SK-N-SH treated with all-trans-retinoic acid at 6 μM for 48 hours (cell line): Measurements from ENCODE around the gene CIPC.

ENCODE experiments used
- ATAC-seq: fragments of 200-7000 bp; cut with Tn5 transposase; 3 replicates; pipeline ENCODE4 v1.9.1; 2020; ENCODE audit warnings: mild to moderate bottlenecking, moderate library complexity
- ARNTL ChIP-seq: fragments of 450-650 bp; formaldehyde crosslinking; IDR thresholded peaks from 2 replicates; pipeline ENCODE4 v1.5.0; 2020; ENCODE audit warnings: low read depth, mild to moderate bottlenecking, moderate library complexity, borderline replicate concordance
- BACH2 ChIP-seq: fragments of 250-450 bp; sonication (Bioruptor Pico); IDR thresholded peaks from 2 replicates; pipeline ENCODE4 v1.9.0; 2021; ENCODE audit warnings: mild to moderate bottlenecking, borderline replicate concordance
- CSDC2 ChIP-seq: fragments of 250-450 bp; sonication (Bioruptor Pico); IDR thresholded peaks from 2 replicates; pipeline ENCODE4 v1.5.0; 2020; ENCODE audit warnings: mild to moderate bottlenecking, moderate library complexity
- ESRRG ChIP-seq: fragments of 250-450 bp; sonication (Bioruptor Pico); IDR thresholded peaks from 2 replicates; pipeline ENCODE4 v1.6.1; 2021; ENCODE audit warnings: mild to moderate bottlenecking
- GLIS3 ChIP-seq: fragments of 250-450 bp; sonication (Bioruptor Pico); IDR thresholded peaks from 2 replicates; pipeline ENCODE4 v1.5.0; 2020; ENCODE audit warnings: mild to moderate bottlenecking, moderate library complexity
- ISL1 ChIP-seq: fragments of 250-450 bp; sonication (Bioruptor Pico); IDR thresholded peaks from 2 replicates; pipeline ENCODE4 v2.1.2; 2022; ENCODE audit warnings: mild to moderate bottlenecking, moderate library complexity
- RARB ChIP-seq: fragments of 250-450 bp; sonication (Bioruptor Pico); IDR thresholded peaks from 2 replicates; pipeline ENCODE4 v1.8.0; 2021; ENCODE audit warnings: mild to moderate bottlenecking, moderate library complexity
- SNAI2 ChIP-seq: fragments of 250-450 bp; sonication (Bioruptor Pico); IDR thresholded peaks from 2 replicates; pipeline ENCODE4 v1.5.0; 2020; ENCODE audit warnings: mild to moderate bottlenecking, moderate library complexity
- TCF4 ChIP-seq: fragments of 250-450 bp; sonication (Bioruptor Pico); IDR thresholded peaks from 2 replicates; pipeline ENCODE4 v1.8.0; 2021; ENCODE audit warnings: mild to moderate bottlenecking, moderate library complexity, borderline replicate concordance
- TOX ChIP-seq: fragments of 250-450 bp; sonication (Bioruptor Pico); IDR thresholded peaks from 2 replicates; pipeline ENCODE4 v1.8.0; 2021; ENCODE audit warnings: mild to moderate bottlenecking, moderate library complexity, borderline replicate concordance
- ZC3H10 ChIP-seq: fragments of 250-450 bp; sonication (Bioruptor Pico); IDR thresholded peaks from 2 replicates; pipeline ENCODE4 v1.5.1; 2021; ENCODE audit warnings: mild to moderate bottlenecking, moderate library complexity
- ZFP3 ChIP-seq: fragments of 250-450 bp; sonication (Bioruptor Pico); IDR thresholded peaks from 2 replicates; pipeline ENCODE4 v1.5.0; 2020; ENCODE audit warnings: mild to moderate bottlenecking, moderate library complexity
- ZFP30 ChIP-seq: fragments of 450-650 bp; formaldehyde crosslinking; IDR thresholded peaks from 2 replicates; pipeline ENCODE4 v1.5.0; 2022; ENCODE audit warnings: mild to moderate bottlenecking, moderate library complexity
- ZNF565 ChIP-seq: fragments of 450-650 bp; formaldehyde crosslinking; conservative IDR thresholded peaks from 2 replicates; pipeline ENCODE4 v1.5.0; 2020; ENCODE audit warnings: low read depth, mild to moderate bottlenecking, moderate library complexity
- ZNF70 ChIP-seq: fragments of 450-650 bp; formaldehyde crosslinking; IDR thresholded peaks from 2 replicates; pipeline ENCODE4 v1.5.0; 2020; ENCODE audit warnings: mild to moderate bottlenecking, moderate library complexity
- ZNF8 ChIP-seq: fragments of 450-650 bp; formaldehyde crosslinking; IDR thresholded peaks from 2 replicates; pipeline ENCODE4 v1.5.0; 2020; ENCODE audit warnings: mild to moderate bottlenecking, moderate library complexity
- TF ChIP-seq, protein P1 (sequence below): fragments of 250-450 bp; sonication (Bioruptor Pico); IDR thresholded peaks from 2 replicates; pipeline ENCODE4 v1.5.1; 2020; ENCODE audit warnings: low read depth, mild to moderate bottlenecking, moderate library complexity
- TF ChIP-seq, protein P2 (sequence below): fragments of 250-450 bp; sonication (Bioruptor Pico); IDR thresholded peaks from 2 replicates; pipeline ENCODE4 v1.5.0; 2020; ENCODE audit warnings: mild to moderate bottlenecking, moderate library complexity
- TF ChIP-seq, protein P3 (sequence below): fragments of 250-450 bp; sonication (Bioruptor Pico); IDR thresholded peaks from 2 replicates; pipeline ENCODE4 v1.8.0; 2020; ENCODE audit warnings: mild to moderate bottlenecking, moderate library complexity, borderline replicate concordance
- TF ChIP-seq, protein P4 (sequence below): fragments of 250-450 bp; sonication (Bioruptor Pico); IDR thresholded peaks from 2 replicates; pipeline ENCODE4 v1.8.0; 2021; ENCODE audit warnings: low read depth, mild to moderate bottlenecking, moderate library complexity, borderline replicate concordance

CIPC gene

DNA sequence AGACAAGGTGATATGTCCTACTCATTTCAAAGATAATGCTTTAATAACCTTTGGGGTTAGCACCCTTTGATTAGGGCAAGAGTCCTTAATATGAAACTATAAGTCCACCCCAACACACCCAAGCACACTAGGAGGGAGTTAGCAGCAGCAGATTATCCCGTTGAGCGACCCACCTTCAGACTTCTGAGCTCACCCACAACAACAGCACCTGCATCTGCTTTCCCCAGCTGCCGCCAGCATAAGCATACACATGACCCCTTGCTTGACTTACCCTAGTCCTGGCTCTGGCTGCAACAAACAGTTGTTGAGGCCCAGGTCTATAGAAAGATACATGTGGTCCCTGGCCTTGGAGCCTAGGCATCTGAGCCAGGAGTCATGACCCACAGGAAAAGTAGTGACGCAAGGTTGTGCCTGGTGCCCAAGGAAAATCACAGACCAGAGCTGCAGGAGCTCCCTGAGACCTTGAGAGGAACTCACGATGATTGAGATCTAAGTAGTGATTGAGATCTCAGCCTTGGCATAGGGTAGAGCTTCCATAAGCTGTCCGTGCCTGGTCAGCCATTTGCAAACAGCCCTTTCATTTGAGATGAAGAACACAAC, 24.6 kb downstream of the CIPC start:
- TF ChIP-seq SNAI2 (CRISPR knock-in tag): no peak
- no peak for TF ChIP-seq ESRRG (CRISPR knock-in tag)
- TF ChIP-seq ARNTL (CRISPR knock-in tag): no peak
- no peak for ATAC-seq

DNA sequence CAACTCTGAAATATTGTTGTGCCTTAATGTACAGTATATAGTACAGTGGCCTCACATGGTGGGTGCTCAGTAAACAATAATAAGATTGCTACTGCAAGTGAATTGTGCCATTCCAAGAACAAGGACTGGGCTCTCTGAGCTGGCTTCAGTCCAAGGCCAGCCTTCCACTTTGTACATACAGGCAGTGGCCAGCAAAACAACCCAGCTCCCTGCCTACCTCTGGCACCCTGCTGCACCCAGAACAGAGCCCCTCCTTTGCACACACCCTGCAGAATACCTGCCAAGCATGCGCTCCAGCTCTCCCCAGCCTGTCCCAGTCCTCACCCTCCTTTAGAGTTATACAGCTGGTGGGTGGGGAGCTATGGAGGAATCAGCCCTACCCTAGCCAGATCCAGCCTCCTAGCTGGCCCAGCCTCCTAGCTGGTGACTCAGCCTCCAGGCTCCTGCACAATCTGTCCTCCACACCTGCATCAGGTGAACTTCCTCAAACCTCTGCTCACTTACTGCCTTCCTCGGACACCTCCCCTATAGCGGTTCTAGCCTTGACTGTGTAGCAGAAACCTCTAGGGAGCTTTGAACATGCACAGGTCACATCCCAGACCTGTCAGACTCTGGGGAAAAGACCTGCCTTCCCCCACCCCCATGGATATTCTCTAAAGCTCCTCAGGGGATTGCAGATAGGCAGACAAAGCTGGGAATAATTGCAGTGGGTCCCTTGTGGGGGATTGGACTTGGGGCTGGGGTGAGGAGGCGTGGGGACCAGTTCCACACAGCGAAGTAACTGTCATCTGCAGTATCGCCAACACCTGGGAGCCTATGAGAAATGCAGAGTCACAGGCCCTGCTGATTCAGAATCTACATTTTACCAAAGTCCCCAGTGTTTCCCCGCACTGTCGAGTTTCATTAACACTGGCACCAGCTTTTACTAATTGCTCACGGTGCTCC, 25.6 kb downstream of the CIPC start:
- 0 out of 3 replicates have a peak, but pooled peaks have one; percentile 7 for ATAC-seq
- TF ChIP-seq ZNF8 (no peak), TCF4 (CRISPR knock-in tag) (no peak), GLIS3 (CRISPR knock-in tag) (no peak), ISL1 (CRISPR knock-in tag) (no peak), TOX (CRISPR knock-in tag) (no peak), CSDC2 (CRISPR knock-in tag) (no peak), ZFP30 (CRISPR knock-in tag) (no peak), BACH2 (CRISPR knock-in tag) (no peak), ZNF70 (no peak), ZC3H10 (CRISPR knock-in tag) (no peak), ZFP3 (CRISPR knock-in tag) (no peak), RARB (CRISPR knock-in tag) (no peak), ZNF565 (no peak), ARNTL (CRISPR knock-in tag) (no peak), ESRRG (CRISPR knock-in tag) (no peak)
- TF ChIP-seq, protein P1, sequence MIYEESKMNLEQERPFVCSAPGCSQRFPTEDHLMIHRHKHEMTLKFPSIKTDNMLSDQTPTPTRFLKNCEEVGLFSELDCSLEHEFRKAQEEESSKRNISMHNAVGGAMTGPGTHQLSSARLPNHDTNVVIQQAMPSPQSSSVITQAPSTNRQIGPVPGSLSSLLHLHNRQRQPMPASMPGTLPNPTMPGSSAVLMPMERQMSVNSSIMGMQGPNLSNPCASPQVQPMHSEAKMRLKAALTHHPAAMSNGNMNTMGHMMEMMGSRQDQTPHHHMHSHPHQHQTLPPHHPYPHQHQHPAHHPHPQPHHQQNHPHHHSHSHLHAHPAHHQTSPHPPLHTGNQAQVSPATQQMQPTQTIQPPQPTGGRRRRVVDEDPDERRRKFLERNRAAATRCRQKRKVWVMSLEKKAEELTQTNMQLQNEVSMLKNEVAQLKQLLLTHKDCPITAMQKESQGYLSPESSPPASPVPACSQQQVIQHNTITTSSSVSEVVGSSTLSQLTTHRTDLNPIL (CRISPR knock-in tag): no peak
- TF ChIP-seq, protein P2, sequence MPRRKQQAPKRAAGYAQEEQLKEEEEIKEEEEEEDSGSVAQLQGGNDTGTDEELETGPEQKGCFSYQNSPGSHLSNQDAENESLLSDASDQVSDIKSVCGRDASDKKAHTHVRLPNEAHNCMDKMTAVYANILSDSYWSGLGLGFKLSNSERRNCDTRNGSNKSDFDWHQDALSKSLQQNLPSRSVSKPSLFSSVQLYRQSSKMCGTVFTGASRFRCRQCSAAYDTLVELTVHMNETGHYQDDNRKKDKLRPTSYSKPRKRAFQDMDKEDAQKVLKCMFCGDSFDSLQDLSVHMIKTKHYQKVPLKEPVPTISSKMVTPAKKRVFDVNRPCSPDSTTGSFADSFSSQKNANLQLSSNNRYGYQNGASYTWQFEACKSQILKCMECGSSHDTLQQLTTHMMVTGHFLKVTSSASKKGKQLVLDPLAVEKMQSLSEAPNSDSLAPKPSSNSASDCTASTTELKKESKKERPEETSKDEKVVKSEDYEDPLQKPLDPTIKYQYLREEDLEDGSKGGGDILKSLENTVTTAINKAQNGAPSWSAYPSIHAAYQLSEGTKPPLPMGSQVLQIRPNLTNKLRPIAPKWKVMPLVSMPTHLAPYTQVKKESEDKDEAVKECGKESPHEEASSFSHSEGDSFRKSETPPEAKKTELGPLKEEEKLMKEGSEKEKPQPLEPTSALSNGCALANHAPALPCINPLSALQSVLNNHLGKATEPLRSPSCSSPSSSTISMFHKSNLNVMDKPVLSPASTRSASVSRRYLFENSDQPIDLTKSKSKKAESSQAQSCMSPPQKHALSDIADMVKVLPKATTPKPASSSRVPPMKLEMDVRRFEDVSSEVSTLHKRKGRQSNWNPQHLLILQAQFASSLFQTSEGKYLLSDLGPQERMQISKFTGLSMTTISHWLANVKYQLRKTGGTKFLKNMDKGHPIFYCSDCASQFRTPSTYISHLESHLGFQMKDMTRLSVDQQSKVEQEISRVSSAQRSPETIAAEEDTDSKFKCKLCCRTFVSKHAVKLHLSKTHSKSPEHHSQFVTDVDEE (CRISPR knock-in tag): no peak
- TF ChIP-seq, protein P3, sequence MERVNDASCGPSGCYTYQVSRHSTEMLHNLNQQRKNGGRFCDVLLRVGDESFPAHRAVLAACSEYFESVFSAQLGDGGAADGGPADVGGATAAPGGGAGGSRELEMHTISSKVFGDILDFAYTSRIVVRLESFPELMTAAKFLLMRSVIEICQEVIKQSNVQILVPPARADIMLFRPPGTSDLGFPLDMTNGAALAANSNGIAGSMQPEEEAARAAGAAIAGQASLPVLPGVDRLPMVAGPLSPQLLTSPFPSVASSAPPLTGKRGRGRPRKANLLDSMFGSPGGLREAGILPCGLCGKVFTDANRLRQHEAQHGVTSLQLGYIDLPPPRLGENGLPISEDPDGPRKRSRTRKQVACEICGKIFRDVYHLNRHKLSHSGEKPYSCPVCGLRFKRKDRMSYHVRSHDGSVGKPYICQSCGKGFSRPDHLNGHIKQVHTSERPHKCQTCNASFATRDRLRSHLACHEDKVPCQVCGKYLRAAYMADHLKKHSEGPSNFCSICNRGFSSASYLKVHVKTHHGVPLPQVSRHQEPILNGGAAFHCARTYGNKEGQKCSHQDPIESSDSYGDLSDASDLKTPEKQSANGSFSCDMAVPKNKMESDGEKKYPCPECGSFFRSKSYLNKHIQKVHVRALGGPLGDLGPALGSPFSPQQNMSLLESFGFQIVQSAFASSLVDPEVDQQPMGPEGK (CRISPR knock-in tag): no peak
- TF ChIP-seq, protein P4, sequence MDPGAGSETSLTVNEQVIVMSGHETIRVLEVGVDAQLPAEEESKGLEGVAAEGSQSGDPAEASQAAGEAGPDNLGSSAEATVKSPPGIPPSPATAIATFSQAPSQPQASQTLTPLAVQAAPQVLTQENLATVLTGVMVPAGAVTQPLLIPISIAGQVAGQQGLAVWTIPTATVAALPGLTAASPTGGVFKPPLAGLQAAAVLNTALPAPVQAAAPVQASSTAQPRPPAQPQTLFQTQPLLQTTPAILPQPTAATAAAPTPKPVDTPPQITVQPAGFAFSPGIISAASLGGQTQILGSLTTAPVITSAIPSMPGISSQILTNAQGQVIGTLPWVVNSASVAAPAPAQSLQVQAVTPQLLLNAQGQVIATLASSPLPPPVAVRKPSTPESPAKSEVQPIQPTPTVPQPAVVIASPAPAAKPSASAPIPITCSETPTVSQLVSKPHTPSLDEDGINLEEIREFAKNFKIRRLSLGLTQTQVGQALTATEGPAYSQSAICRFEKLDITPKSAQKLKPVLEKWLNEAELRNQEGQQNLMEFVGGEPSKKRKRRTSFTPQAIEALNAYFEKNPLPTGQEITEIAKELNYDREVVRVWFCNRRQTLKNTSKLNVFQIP: no peak
- TF ChIP-seq, all 23 proteins: peak for 0

DNA sequence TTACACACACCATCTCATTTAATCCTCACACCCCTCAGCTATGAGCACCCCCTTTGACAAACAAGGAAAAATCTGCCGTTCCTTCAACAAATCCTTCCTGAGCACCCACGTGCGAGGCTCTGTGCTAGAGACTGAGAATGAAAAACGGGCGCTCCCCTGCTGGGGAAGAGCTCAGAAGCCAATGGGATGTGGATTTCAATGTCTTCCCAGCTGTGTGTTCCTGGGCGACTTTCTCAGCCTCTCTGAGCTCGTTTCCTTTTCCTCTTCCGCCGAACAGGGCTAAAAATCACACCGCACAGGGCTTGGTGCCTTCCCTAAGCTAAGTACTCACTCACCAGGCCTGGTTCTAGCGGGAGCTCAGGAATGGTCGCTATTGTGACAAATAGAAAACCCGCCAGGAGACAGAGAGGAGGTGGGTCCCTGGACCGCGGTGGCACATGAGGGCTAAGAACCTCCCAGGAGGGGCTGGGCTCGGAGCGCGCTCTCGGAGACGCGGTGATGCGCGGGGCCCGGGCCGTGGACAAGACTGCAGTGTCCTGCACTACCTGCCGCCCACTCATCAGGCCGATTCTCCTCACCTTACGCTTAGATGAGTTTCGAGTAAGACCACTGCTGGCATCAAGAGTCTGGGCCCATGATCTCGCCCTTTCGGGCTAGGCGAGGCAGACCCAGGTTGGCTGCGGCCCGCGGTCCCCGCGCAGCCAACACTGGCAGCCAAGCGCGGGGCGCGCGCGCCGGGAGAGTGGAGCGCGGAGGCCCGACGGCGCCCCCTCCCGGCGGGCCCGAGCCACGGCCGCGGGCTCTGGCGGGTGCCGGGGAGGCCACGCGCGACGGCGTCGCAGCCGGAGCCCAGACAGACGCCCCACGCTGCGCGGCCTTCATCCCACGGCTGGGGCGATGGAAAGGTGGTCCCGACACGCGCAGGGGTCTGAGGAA, 26.6 kb downstream of the CIPC start:
- peak; percentile 90 for ATAC-seq
- TF ChIP-seq, protein P2 (CRISPR knock-in tag): 0 out of 2 replicates have a peak, but pooled peaks have one; percentile 27
- TF ChIP-seq ESRRG (CRISPR knock-in tag) (no peak), TCF4 (CRISPR knock-in tag) (no peak)
